HL-60 (cell line): ENCODE measurements around the gene ZMIZ1.

Experiments used
- DNase-seq, 2 experiments: peaks; one replicate each; pipeline ENCODE4 v3.0.0-alpha.2; 2010 to 2020; ENCODE audit warnings: low read depth in 1 of 2, low spot score in 1 of 2
- H3K27ac ChIP-seq: fragments of 250-450 bp; sonication (Bioruptor Pico); replicated peaks from 2 replicates; pipeline ENCODE4 v1.5.1; 2020; ENCODE audit warnings: mild to moderate bottlenecking, moderate library complexity
- H3K27me3 ChIP-seq: fragments of 250-450 bp; sonication (Bioruptor Pico); 2 replicates; pipeline ENCODE4 v1.5.1; 2021; ENCODE audit warnings: mild to moderate bottlenecking, moderate library complexity; ENCODE audit not compliant: insufficient read depth, poor library complexity, severe bottlenecking
- H3K4me3 ChIP-seq: replicated peaks from 2 replicates; pipeline ENCODE4 v1.5.1; 2011; ENCODE audit warnings: mild to moderate bottlenecking, control low read depth, low read length; ENCODE audit not compliant: insufficient read depth
- GABPA ChIP-seq: IDR thresholded peaks from 2 replicates; pipeline ENCODE4 v1.6.1; 2012; ENCODE audit warnings: low read depth
- POLR2AphosphoS5 ChIP-seq: IDR thresholded peaks from 2 replicates; pipeline ENCODE4 v1.6.1; 2012; ENCODE audit warnings: low read depth
- SPI1 ChIP-seq: IDR thresholded peaks from 2 replicates; pipeline ENCODE4 v1.6.1; 2012; ENCODE audit warnings: low read depth, mild to moderate bottlenecking, borderline replicate concordance
- TF ChIP-seq, protein P1 (sequence below): IDR thresholded peaks from one replicate; pipeline ENCODE4 v1.5.1; 2011; ENCODE audit warnings: low read length, control low read depth, inconsistent platforms; ENCODE audit not compliant: insufficient read depth
- TF ChIP-seq, protein P2 (sequence below): IDR thresholded peaks from 2 replicates; pipeline ENCODE4 v1.6.1; 2012; ENCODE audit warnings: low read depth; ENCODE audit not compliant: insufficient replicate concordance

Gene ZMIZ1

DNA sequence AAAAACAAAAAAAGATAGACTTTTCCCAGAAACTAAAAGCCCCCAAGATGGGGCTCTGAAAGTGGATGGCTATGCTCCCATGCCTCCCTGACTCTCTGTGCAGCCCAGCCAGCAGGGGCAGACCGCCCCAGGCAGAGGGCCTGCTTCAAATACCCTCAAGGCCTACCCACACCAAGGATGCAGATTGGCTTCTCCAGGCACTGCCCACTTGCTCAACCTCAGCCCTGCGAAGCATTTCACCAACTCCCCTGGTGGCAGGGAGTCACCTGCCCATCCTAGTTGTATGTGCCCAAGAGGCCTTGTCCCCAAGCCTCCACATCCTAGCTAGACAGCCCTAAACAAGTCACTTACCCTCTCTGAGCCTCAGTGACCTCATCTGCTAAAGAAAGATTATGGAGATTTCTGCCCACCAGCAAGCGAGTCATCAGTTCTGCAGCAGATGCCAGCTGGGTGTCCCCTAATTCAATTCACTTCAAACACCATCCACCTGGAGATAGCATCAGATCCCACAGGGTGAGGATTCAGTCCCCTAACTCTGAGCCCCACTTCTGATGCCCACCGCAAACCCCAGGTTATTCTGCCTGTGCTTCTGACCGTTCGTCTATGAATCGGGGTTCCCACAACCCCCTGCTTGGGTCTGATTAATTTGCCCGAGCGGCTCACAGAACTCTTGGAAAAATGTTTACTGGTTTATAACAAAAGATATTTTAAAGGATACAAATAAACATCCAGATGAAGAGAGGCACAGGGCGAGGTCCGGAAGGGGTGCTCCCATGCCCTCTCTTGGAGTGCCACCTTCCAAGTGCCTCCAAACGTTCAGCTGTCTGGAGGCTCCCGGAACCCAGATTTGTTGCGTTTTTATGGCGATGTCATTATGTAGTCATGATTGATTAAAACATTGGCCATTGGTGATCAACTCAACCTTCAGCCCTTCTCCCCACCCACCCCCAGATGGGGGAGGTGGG, 18.6 kb upstream of the ZMIZ1 start:
- Histone ChIP-seq H3K27ac (no peak overlapping the region), H3K4me3 (no peak overlapping the region), H3K27me3 (no peaks in the 10 kb centered on the region)
- no peak for DNase-seq
- TF ChIP-seq, protein P1, sequence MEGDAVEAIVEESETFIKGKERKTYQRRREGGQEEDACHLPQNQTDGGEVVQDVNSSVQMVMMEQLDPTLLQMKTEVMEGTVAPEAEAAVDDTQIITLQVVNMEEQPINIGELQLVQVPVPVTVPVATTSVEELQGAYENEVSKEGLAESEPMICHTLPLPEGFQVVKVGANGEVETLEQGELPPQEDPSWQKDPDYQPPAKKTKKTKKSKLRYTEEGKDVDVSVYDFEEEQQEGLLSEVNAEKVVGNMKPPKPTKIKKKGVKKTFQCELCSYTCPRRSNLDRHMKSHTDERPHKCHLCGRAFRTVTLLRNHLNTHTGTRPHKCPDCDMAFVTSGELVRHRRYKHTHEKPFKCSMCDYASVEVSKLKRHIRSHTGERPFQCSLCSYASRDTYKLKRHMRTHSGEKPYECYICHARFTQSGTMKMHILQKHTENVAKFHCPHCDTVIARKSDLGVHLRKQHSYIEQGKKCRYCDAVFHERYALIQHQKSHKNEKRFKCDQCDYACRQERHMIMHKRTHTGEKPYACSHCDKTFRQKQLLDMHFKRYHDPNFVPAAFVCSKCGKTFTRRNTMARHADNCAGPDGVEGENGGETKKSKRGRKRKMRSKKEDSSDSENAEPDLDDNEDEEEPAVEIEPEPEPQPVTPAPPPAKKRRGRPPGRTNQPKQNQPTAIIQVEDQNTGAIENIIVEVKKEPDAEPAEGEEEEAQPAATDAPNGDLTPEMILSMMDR: no peak
- TF ChIP-seq POLR2AphosphoS5: no peak
- TF ChIP-seq, protein P2, sequence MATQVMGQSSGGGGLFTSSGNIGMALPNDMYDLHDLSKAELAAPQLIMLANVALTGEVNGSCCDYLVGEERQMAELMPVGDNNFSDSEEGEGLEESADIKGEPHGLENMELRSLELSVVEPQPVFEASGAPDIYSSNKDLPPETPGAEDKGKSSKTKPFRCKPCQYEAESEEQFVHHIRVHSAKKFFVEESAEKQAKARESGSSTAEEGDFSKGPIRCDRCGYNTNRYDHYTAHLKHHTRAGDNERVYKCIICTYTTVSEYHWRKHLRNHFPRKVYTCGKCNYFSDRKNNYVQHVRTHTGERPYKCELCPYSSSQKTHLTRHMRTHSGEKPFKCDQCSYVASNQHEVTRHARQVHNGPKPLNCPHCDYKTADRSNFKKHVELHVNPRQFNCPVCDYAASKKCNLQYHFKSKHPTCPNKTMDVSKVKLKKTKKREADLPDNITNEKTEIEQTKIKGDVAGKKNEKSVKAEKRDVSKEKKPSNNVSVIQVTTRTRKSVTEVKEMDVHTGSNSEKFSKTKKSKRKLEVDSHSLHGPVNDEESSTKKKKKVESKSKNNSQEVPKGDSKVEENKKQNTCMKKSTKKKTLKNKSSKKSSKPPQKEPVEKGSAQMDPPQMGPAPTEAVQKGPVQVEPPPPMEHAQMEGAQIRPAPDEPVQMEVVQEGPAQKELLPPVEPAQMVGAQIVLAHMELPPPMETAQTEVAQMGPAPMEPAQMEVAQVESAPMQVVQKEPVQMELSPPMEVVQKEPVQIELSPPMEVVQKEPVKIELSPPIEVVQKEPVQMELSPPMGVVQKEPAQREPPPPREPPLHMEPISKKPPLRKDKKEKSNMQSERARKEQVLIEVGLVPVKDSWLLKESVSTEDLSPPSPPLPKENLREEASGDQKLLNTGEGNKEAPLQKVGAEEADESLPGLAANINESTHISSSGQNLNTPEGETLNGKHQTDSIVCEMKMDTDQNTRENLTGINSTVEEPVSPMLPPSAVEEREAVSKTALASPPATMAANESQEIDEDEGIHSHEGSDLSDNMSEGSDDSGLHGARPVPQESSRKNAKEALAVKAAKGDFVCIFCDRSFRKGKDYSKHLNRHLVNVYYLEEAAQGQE: no peak
- TF ChIP-seq GABPA: no peak
- TF ChIP-seq SPI1: no peak

DNA sequence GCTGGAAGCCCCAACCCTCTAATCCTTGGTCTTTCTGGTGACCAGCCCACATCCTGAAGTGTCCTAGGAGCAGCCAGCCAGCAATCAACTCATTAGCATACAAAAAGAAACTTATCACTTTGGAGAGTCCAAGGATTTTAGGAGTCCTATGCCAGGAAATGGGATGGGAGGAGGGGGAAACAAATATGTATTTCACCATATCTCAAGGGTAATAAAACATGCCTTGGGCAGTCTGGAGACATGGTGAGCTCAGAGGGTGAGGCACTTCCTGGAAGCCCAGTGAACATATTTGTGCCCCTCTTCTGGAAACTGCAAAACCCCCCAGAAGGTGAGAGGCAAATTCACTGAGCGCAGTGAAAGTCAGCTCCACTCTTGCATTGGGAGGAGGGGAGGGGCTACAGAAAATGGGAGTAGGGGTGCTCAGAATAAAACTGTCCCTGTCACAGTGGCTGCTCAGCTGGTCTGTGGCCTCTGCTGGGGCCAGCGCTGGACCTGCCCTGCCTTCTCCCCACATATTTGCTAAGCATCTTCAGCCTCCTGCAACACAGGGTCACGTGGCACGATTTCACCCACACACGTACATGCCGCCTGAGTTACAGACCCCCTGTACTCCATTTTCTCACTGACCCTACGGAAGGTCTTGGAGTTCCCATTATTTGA, 17.7 kb upstream of the ZMIZ1 start:
- DNase-seq: no peak
- H3K27me3 ChIP-seq: no peaks in the 10 kb centered on the region
- no peak overlapping the region for H3K27ac ChIP-seq
- no peak overlapping the region for H3K4me3 ChIP-seq
- TF ChIP-seq, protein P2: no peak
- TF ChIP-seq POLR2AphosphoS5 (no peak), GABPA (no peak), SPI1 (no peak)
- TF ChIP-seq, protein P1: no peak

DNA sequence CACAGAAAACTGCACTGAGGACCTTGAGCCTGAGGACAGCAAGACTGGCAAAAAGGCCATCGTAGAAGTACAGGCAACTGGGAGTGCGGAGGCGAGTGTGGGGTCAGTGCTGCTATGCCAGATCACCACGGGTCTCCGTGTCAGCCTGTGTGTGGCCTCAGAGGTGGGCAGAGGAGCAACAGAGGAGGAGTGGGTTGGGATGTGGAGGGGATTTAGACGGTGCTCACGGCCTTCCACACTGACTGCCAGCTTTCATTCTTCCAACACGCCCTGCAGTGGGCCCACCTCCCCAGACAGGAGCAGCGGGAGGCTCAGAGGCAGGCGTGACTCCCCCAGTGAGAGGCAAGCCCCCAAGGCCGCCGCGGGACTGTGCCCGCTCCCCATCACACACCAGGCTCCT, 17.0 kb upstream of the ZMIZ1 start:
- Histone ChIP-seq H3K4me3 (no peak overlapping the region), H3K27me3 (no peaks in the 10 kb centered on the region), H3K27ac (no peak overlapping the region)
- no peak for DNase-seq
- TF ChIP-seq, protein P2: no peak
- TF ChIP-seq, protein P1: no peak
- no peak for TF ChIP-seq POLR2AphosphoS5
- TF ChIP-seq SPI1: no peak
- no peak for TF ChIP-seq GABPA
